Amniotic epithelial cell (primary cell): ENCODE measurements around the gene IMMP2L.
A peak's percentile ranks its signal among the peaks of the same experiment; 100 is the strongest.
"Not testable (repeated sequence)": the region's sequence is repeated elsewhere in the genome, so short reads cannot be mapped to it uniquely, and the experiment has no call there.

ENCODE experiments used
- DNase-seq: peaks from one replicate; pipeline ENCODE4 v3.0.0-alpha.2; 2010; ENCODE audit warnings: low read depth

Gene IMMP2L

DNA sequence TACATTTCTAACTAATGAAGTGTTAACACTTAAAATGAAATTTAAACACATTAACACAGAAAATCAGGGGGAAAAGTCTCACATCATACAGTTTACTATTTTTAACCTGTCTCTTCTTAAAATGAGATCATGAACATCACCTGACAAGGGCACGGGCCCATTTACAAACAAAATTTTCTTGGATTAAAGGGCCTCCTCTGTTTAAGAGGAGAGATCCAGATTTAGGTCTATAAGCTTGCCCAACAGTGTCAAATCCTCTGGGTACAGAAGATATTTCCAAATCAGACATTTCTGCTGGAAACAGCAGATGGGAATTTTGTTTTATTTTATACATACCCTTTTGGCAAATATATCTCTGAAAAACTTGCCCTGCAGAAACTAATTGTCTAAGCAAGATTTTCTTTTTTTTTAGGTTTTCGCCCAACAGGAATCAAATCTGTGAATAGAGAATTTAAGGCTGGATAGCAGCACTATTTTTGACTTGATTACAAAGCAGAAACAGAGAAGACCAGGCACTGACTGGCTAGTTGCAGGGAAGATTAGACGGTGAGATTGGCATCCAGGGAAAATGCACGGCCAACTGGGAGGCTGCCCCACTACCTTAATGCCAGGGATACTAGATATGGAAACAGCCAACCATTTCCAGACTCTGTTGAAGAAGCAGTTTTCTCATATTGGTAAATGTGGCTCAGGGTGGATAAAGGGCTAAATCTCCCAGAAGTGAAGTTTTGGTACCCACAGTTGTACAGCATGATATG, 298.0 kb downstream of the IMMP2L start:
- DNase-seq, result no peak

- peak; percentile 55 for DNase-seq
Observed at GRCh38 chr7:111262293-111263116, 299.8 kb downstream of the IMMP2L start.

DNA sequence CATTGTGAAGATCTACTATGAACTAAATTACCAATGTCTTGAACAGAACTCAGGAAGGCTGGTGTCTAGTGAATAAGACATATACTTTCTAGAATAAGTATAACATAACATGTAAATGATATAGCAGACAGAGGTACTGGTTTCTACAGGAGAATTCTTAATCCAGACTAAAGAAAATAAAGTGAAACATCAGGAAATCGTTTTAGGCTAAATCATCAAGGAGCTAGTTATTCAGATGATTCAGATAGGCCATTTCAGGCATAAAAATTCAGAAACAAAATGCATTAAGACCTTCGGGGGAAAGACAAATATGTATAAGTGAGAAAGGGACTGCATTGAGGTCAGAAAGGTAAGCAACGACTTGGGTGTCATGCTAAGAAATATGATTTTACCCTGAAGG, 300.8 kb downstream of the IMMP2L start:
- no peak for DNase-seq

DNA sequence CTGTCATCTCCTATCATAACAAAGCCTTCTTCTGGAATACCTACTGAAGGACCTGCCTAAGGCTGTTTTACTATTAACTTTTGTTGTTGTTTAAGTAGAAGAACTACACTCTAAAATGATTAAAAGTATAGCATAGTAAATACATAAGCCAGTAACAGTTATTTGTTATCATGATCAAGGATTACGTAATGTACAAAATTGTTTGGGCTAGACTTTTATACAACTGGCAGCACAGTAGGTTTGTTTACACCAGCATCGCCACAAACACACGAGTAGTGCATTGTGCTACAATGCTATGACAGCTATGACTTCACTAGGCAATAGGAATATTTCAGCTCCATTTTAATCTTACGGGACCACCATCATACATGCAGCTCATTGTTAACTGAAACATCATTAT, 302.3 kb downstream of the IMMP2L start:
- DNase-seq, result no peak

- no peak for DNase-seq
Observed at GRCh38 chr7:111256391-111256790, 305.9 kb downstream of the IMMP2L start.

DNA sequence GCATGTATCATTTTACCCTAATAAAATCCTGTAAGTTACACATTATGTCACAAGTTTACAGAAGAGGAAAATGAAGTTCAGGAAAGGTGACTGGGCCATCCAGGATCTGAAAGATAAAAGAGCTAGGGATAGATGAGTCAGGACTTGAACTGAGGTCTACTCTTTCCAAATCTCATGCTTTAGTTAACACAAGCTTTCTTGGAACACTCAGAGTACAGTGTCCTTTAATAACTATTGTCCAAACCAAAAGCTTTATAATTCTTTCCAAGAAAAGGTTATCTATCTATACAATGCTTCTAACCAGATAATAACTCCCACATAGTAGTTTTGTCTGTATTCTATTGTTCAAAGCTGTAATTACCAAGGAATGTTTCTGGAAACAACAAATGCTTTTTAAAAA, 306.7 kb downstream of the IMMP2L start:
- DNase-seq, result peak; percentile 37

DNA sequence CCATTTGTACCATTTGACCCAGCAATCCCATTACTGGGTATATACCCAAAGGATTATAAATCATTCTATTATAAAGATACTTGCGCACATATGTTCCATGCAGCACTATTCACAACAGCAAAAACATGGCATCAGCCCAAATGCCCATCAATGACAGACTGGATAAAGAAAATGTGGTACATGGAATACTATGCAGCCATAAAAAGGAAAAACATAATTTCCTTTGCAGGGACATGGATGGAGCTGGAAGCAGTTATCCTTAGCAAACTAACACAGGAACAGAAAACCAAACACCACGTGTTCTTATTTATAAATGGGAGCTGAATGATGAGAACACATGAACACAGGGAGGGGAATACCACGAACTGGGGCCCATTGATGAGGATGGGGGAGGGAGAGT, 310.9 kb downstream of the IMMP2L start:
- DNase-seq, result not testable (repeated sequence)

GRCh38 chr7:111249807-111250206, 312.5 kb downstream of the IMMP2L start:
- DNase-seq, result not testable (repeated sequence)

- DNase-seq, result no peak
Observed at GRCh38 chr7:111242141-111242755, 320.0 kb downstream of the IMMP2L start.

DNA sequence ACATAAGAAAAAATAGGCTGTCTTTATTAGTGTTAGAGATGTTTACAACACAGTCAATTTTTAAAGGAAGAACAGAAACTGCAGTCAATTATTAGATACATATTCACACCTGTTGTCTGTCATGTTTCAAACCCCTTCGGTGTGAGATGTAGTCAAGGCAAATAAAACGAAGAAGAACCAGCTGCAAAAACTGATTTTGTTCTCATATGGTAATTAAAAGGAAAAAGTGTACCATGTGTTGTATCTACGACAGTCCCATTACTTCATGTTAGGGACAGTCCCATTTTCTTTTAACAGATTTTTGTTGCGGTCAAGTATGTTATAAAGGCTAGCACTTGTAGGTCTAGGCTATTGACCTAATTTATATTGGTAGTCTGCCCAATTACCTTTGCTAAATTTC, 321.9 kb downstream of the IMMP2L start:
- no peak for DNase-seq

DNA sequence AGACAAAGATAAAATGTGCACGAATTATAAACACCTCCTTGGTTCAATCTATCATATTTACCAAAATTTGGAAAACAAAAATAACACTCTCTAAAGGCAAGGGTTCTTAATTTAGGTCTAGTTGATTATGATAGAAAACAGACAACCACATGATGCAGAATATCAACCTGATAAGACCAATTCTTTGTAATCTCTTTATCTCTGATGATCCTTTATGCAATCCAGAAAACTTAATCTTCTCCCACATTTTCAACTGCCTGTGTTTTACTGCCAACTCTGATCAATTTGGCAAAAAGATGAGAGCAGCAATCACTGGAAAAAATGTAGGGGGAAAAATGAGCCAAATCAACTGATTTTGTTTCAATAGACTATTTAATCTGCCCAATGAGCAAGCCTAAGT, 322.9 kb downstream of the IMMP2L start:
- peak; percentile 6 for DNase-seq

DNA sequence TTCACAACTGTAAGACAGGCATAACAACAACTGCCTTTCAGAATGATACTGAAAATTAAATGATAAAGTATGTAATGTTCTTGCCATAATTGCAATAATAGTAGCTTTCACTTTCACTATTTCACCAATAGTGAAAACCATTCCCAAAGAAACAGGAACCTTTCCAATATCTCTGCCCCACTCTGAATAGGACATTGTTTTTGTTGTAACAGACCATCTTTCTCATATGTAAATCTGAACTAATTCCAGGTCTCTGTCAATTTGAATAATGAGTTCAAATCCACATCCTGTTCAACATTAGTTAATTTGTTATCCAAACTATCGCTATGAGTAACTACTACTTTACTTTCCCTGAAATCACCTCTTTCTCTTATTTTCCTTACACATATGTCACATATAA, 323.4 kb downstream of the IMMP2L start:
- DNase-seq, result no peak

DNA sequence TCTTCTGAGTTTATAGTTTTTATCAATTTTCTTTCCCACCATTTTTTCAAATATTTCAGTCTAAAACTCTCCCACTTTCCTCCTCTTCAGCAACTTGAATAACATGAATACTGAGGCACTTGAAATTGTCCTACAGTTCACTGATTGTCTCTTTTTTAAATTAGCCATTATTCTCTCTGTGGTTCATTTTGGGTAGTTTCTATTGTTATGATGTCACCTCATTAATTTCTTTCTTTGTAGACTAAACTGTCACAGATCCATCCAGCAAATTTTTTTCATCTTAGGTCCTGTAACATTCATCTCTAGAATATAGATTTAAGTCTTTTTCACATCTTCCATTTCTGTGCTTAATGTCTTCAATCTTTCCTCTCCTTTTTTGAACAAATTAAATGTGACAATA, 326.6 kb downstream of the IMMP2L start:
- DNase-seq, result no peak

DNA sequence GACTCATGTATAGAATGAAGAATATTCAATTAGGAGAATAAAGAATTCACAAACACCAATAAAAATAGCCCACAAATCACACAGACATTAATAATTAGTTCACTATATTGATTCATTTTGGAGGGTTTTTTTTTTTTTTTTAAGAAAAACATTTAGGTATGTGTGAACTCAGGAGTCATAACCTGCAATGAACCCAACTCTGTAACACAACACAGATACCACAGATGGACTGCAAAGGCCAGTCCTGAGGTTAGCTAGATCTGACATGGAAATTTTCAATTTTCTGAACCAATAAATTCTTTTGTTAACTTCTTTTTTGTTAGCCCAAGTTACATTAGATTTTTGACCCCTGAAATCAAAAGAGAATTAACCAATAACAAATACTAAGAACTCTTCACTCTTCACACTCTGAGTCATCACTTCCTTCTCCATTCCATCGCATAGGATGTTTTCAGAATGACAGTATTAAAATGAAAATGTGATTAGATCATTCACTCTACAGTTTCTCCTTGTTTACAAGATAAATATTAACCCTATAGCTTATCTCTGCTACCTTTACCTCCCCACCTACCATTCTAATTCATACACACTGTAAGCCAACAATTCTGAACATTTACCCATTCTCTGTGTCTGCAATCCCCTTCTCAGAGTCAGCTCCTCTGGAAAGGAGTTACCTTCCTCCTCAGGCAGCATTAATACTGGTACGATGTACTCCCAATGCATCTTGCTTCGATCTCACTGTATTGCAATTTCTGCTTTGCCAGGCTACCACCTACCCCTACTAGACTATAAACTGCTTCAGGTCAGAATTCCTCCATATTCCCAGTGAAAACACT, 329.8 kb downstream of the IMMP2L start:
- DNase-seq, result peak; percentile 42

DNA sequence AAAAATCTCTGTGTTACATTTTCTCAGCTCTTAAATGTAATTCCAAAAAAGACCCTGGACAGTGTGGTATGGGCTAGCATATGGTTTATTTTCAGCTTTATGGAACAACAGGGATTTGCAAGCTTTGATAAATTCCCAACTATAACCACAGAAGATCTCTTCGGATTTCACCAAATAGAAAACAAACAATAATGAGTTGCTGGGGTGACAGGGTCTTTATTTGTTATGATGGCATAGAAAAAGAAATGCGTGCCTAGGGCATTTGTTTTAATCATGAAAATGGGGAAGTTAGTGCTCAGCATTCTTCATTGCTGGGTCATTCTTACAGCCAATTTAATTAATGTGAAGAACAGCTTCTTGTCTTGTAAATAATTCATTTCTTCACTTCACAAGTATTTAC, 332.4 kb downstream of the IMMP2L start:
- DNase-seq, result no peak

DNA sequence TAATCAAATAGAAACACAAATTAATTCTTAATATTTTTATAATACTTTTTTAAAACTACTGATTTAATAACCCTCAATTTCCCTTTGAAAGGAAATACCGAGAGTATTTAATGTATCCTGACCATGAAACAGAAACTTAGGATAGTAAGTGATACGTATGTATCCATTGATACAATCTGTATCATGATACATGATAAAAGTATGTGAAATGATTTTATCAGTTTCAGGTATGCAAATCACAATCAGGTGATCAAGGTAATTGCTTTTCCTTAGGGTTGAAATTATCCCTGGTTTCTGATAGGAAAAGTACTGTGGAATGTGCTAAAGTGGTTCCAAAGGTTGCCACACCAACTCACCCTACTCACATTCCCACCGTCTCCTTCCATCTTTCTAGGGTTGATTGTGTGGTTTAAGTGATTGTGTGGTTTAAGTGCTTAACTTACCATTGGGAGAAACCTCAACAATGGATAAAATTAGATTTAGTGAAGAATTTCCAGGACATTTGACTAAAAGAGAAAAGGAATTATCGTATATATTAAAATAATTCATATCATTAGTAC, 333.0 kb downstream of the IMMP2L start:
- peak; percentile 20 for DNase-seq

- no peak for DNase-seq
Observed at GRCh38 chr7:111228437-111228836, 333.9 kb downstream of the IMMP2L start.

- no peak for DNase-seq
Observed at GRCh38 chr7:111226800-111227199, 335.5 kb downstream of the IMMP2L start.

GRCh38 chr7:111224354-111225231, 337.7 kb downstream of the IMMP2L start:
- DNase-seq, result peak; percentile 43

GRCh38 chr7:111223802-111224253, 338.5 kb downstream of the IMMP2L start:
- DNase-seq, result peak; percentile 42

GRCh38 chr7:111215550-111215949, 346.7 kb downstream of the IMMP2L start:
- DNase-seq, result no peak
